OCI-M2 (cell line): Measurements from ENCODE around the gene PRR15.

Experiments
- DNase-seq: peaks from one replicate; lab custom pipeline; 2025; ENCODE audit not compliant: unreplicated experiment; lab: John Stamatoyannopoulos, UW

PRR15 gene

DNA sequence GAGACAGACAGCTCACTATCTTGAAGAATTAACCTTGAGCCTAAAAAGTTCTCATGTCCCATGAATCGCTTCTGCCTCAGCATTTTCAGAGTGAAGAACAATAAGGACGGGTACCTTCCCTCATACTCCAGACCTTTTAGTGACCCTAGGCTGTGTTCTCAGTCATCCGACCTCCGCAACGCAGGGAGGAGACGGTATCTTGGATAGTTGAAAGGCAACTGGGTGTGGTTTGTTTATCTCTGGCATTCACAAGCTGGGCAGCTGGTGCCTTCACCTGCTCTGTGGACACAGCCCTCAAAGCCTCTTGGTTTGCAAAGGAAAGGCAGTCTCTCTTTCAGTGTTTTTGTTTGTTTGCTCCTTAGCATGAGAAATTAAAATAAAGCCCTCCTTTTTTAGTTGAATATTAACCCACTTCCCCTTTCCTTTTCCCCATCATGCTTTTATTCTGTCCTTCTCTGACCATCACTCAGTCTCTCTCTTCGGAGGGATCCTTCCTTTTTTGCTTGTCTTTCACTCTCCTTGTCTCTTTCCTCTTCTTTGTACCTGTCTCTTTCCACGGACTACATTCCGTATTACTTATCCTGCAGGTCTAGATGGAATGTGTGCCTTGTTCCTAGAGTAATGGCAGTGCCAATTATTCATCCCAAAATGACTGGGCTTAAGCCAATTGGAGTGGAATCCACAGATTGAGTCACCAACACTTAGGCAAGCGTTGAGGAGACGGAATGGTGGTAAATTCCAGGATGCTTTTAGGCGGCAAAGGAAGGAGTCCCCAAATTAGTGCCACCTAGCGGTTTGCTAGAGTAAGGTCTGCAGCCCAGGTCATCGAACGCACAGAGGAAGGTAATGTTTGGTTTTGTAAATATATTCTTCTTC is 45.8 kb downstream of the PRR15 start:
- no peak for DNase-seq

- DNase-seq: no peak
These were observed 46.5 kb downstream of the PRR15 start for GRCh38 chr7:29610086-29610485.

DNA sequence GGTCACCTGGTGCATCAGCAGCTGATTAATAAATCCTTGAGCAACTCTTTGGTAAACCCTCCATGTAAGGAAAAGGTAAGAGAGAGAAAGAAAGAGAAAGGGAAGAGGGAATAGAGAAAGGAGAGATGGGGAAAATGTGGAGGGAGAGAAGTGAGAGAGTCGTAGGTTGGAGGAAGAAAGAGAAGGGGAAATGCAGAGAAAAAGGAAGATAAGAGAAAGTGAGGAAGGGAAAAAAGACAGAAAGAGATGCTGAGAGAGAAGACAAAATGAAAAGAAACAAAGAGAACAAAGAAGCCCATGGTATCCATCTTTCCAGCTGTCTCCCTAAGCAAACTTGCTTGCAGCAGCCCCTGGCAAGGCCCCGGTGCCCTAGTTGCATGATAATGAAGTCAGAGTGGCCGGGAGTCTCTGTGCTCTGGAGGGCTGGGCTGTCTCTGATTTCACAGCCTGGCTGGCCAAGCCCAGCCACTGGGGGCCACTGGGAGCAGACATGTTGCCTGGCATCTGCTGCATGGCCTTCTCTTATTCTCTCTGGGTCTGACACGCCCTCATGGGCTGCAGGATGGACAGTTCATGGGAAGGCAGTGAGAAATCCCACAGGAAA is 48.4 kb downstream of the PRR15 start:
- DNase-seq: no peak

GRCh38 chr7:29612596-29612995 is 49.0 kb downstream of the PRR15 start:
- DNase-seq: no peak

GRCh38 chr7:29613100-29613499 is 49.5 kb downstream of the PRR15 start:
- DNase-seq: no peak

DNA sequence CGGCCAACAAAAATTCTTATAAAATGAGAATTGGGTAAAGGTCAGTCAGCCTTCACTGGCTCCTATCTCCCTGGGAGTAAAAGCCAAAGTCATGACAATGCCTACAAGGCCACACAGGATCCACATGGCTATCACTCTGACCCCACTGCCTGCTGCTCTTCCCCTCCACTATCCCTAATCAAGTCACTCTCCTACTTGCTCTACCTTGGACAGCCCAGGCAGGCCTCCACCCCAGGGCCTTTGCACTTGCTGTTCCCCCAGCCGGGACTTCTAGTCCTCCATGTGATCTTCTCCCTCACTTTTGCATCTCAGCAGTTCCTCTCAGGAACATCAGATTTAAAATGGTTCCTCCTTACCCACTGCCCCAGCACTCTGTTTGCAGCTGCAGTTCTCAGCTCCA is 50.6 kb downstream of the PRR15 start:
- no peak for DNase-seq
